OCI-LY1 (cell line): ENCODE results near the gene PRKCA.

Source experiments
- H2AFZ ChIP-seq: fragments of 200-600 bp; sonication (generic), shearing (Covaris generic); 2 replicates; pipeline ENCODE4 v1.6.0; 2014; ENCODE audit warnings: antibody characterized with exemption, mild to moderate bottlenecking, low read length
- H3F3A ChIP-seq: fragments of 200-600 bp; sonication (generic), shearing (Covaris generic); 2 replicates; pipeline ENCODE4 v1.6.0; 2014; ENCODE audit warnings: mild to moderate bottlenecking, antibody characterized with exemption, low read length, moderate library complexity; ENCODE audit not compliant: insufficient read depth
- H3K27ac ChIP-seq: fragments of 200-600 bp; sonication (generic); 2 replicates; pipeline ENCODE4 v1.5.1; 2014; ENCODE audit warnings: low read length, mixed run types, mild to moderate bottlenecking, low read depth; ENCODE audit not compliant: poor library complexity, severe bottlenecking
- H3K27me3 ChIP-seq: fragments of 200-600 bp; sonication (generic); 2 replicates; pipeline ENCODE4 v1.6.0; 2014; ENCODE audit warnings: antibody characterized with exemption, mild to moderate bottlenecking, low read length, moderate library complexity; ENCODE audit not compliant: insufficient read depth
- H3K36me3 ChIP-seq: fragments of 200-600 bp; sonication (generic); 2 replicates; pipeline ENCODE4 v1.6.1; 2014; ENCODE audit warnings: mild to moderate bottlenecking, antibody characterized with exemption, low read length, moderate library complexity, mixed read lengths; ENCODE audit not compliant: insufficient read depth
- H3K4me1 ChIP-seq: fragments of 200-600 bp; sonication (generic); 2 replicates; pipeline ENCODE4 v1.5.1; 2014; ENCODE audit warnings: mild to moderate bottlenecking, low read length, moderate library complexity; ENCODE audit not compliant: insufficient read depth, severe bottlenecking
- H3K4me2 ChIP-seq: fragments of 200-600 bp; sonication (generic), shearing (Covaris generic); 2 replicates; pipeline ENCODE4 v1.6.1; 2014; ENCODE audit warnings: low read length
- H3K4me3 ChIP-seq: fragments of 200-600 bp; sonication (generic); 2 replicates; pipeline ENCODE4 v1.5.1; 2014; ENCODE audit warnings: low read length, low read depth, mild to moderate bottlenecking, mixed read lengths; ENCODE audit not compliant: poor library complexity, severe bottlenecking
- H3K79me2 ChIP-seq: fragments of 200-600 bp; shearing (Covaris generic); 2 replicates; pipeline ENCODE4 v1.6.1; 2016; ENCODE audit warnings: mixed run types, low read length, mixed read lengths; ENCODE audit not compliant: insufficient read depth
- H3K9ac ChIP-seq: fragments of 200-600 bp; sonication (generic), shearing (Covaris generic); 2 replicates; pipeline ENCODE4 v1.6.1; 2014; ENCODE audit warnings: mild to moderate bottlenecking, low read length, mixed read lengths
- H3K9me2 ChIP-seq: fragments of 200-600 bp; sonication (generic), shearing (Covaris generic); 2 replicates; pipeline ENCODE4 v1.6.1; 2014; ENCODE audit warnings: low read depth, mild to moderate bottlenecking, low read length, mixed read lengths
- H3K9me3 ChIP-seq: fragments of 200-600 bp; shearing (Covaris generic); 2 replicates; pipeline ENCODE4 v1.6.1; 2014; ENCODE audit warnings: low read length, mixed read lengths
- H4K20me1 ChIP-seq: fragments of 200-600 bp; sonication (generic), shearing (Covaris generic); 2 replicates; pipeline ENCODE4 v1.6.0; 2016; ENCODE audit warnings: mild to moderate bottlenecking, low read length; ENCODE audit not compliant: insufficient read depth
- CTCF ChIP-seq: fragments of 200-600 bp; sonication (generic), shearing (Covaris generic); IDR thresholded peaks from 2 replicates; pipeline ENCODE4 v1.5.1; 2017; ENCODE audit warnings: mild to moderate bottlenecking, antibody characterized with exemption, low read length, moderate library complexity, mixed read lengths
- EZH2 ChIP-seq: fragments of 200-600 bp; sonication (generic), shearing (Covaris generic); IDR thresholded peaks from 2 replicates; pipeline ENCODE4 v1.8.0; 2017; ENCODE audit warnings: borderline replicate concordance, mixed run types, mild to moderate bottlenecking, antibody characterized with exemption, low read length, moderate library complexity, mixed read lengths

PRKCA gene

DNA sequence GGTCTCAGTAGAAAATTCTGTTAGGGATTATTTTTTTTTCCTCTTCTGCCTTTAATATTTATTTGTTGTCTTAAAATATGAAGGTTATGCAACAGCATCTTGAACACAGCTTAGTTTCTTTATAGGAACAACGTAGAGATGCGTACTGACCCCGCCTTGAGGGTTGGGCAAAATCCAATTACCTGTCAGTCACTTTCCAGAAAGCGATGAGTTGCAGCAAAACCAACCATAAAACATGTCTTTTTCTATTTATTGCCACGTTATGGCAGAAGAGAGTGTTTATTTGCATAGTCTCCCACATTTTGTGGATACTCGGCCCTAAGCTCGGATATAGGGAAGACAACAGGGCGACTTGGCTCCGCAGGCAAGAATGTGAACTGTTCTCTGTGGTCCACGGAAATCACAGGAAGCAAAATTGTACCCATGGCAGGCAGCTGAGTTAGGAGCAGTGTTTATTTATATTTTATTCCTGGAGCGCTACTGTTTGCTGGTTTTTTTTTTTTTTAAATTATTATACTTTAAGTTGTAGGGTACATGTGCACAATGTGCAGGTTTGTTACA lies 488.2 kb downstream of the PRKCA start:
- H3K4me1 ChIP-seq = peaks cover 36% of the 10 kb centered on the region
- H3K4me2 ChIP-seq = no peak overlapping the region; the same call in 1 of the 2 replicates
- H3K36me3 ChIP-seq = peaks cover 5% of the 10 kb centered on the region; the same call in 1 of the 2 replicates
- H3K9me3 ChIP-seq = no peaks in the 10 kb centered on the region
- no peaks in the 10 kb centered on the region for H3K27me3 ChIP-seq
- no peaks in the 10 kb centered on the region for H4K20me1 ChIP-seq
- H3K9ac ChIP-seq = no peak overlapping the region
- no peak overlapping the region for H3K4me3 ChIP-seq
- TF ChIP-seq CTCF = no peak
- no peak for TF ChIP-seq EZH2
- H3K27ac ChIP-seq = peak overlapping the region; percentile 31
- H2AFZ ChIP-seq = no peak overlapping the region
- H3K79me2 ChIP-seq = no peaks in the 10 kb centered on the region
- no peaks in the 10 kb centered on the region for H3K9me2 ChIP-seq
- no peaks in the 10 kb centered on the region for H3F3A ChIP-seq

DNA sequence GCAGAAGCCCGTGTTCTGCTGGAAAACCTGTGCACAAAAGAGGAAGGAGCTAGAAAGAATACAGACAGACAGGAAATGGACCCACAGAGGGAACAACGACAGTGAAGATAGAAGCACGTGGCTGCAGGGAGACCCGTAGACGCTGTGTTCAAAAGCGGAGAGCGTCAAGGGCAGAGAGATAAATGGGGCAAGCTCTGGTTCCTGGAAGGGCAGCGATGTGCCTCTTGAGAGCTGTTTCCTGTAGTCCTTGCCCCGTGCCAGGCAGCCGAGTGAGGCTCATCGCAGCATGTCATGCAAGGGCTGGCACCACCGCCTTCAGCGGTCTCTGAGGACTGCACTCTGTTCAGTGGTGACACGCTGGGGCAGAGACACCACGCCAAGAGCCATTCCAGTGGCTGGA lies 488.9 kb downstream of the PRKCA start:
- Histone ChIP-seq H4K20me1 (no peaks in the 10 kb centered on the region), H2AFZ (no peak overlapping the region), H3F3A (no peaks in the 10 kb centered on the region), H3K9ac (no peak overlapping the region), H3K9me2 (no peaks in the 10 kb centered on the region), H3K4me3 (no peak overlapping the region), H3K4me2 (peak overlapping the region; percentile 4; the same call in 1 of the 2 replicates), H3K9me3 (no peaks in the 10 kb centered on the region), H3K36me3 (peaks cover 5% of the 10 kb centered on the region; the same call in 1 of the 2 replicates), H3K79me2 (no peaks in the 10 kb centered on the region), H3K27ac (peak overlapping the region; percentile 20), H3K4me1 (peaks cover 28% of the 10 kb centered on the region), H3K27me3 (no peaks in the 10 kb centered on the region)
- no peak for TF ChIP-seq CTCF
- no peak for TF ChIP-seq EZH2

DNA sequence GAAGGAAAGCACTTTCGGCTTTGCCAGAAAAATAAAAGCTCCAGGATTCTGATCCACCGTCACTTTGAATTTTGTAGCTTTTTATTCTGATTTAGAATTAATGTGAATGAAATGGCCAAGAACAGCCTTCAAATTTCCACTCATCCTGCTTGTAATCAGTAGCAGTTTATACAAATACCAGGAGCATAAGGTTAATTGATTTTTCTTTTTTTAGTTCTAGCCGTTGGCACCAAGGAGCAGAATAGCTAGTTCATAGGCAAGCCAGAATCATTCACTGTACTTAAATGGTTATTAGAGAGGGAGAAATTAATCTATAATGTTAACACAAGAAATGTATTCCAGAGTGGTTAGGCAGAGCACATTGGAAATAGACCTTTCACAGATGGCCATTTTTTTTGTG lies 491.4 kb downstream of the PRKCA start:
- peaks cover 11% of the 10 kb centered on the region; the same call in 1 of the 2 replicates for H3K36me3 ChIP-seq
- peaks cover 24% of the 10 kb centered on the region for H3K4me1 ChIP-seq
- no peak overlapping the region for H2AFZ ChIP-seq
- H3F3A ChIP-seq = no peaks in the 10 kb centered on the region
- H3K9me2 ChIP-seq = no peaks in the 10 kb centered on the region
- no peak overlapping the region for H3K4me2 ChIP-seq
- no peaks in the 10 kb centered on the region for H3K9me3 ChIP-seq
- no peaks in the 10 kb centered on the region for H3K27me3 ChIP-seq
- H4K20me1 ChIP-seq = no peaks in the 10 kb centered on the region
- no peaks in the 10 kb centered on the region for H3K79me2 ChIP-seq
- no peak overlapping the region for H3K4me3 ChIP-seq
- TF ChIP-seq CTCF (no peak), EZH2 (no peak)
- H3K9ac ChIP-seq = no peak overlapping the region
- no peak overlapping the region for H3K27ac ChIP-seq
